Right hindlimb (tissue), 1 donor: ENCODE data around the gene NPTN.
"Not testable (repeated sequence)": the region's sequence is repeated elsewhere in the genome, so short reads cannot be mapped to it uniquely, and the experiment has no call there.

Source experiments
- DNase-seq: peaks from one replicate; pipeline ENCODE4 v3.0.0-alpha.2; 2018

The NPTN gene

GRCh38 chr15:73633111-73633990, at the start of gene NPTN:
Gene NPTN, minus strand, starts transcription at chr15:73633389. Its CDS starts 174 bp downstream, at chr15:73633215.
- peak; percentile 99 for DNase-seq

DNA sequence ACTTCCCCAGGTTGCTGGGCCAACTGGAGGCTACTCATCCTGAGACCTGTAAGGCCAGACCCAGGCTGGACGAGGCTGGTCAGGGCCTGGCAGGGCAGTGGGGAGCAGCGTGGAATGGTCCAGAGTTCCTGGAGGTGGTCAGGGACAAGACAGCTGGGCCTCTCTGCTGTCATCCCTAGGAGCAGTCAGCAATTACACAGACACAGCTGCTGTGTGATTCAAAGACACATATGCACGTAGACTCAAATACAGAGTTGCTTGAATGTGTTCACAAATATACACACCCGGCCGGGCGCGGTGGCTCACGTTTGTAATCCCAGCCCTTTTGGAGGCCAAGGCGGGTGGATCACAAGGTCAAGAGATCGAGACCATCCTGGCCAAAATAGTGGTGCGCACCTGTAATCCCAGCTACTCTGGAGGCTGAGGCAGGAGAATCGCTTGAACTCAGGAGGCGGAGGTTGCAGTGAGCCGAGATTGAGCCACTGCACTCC, 49.5 kb upstream of the NPTN start:
- DNase-seq = no peak

- DNase-seq = no peak
Measured at GRCh38 chr15:73681856-73682599, 48.8 kb upstream of the NPTN start.

GRCh38 chr15:73681063-73681462, 47.9 kb upstream of the NPTN start:
- no peak for DNase-seq

- DNase-seq = no peak
Measured at GRCh38 chr15:73680549-73680948, 47.4 kb upstream of the NPTN start.

DNA sequence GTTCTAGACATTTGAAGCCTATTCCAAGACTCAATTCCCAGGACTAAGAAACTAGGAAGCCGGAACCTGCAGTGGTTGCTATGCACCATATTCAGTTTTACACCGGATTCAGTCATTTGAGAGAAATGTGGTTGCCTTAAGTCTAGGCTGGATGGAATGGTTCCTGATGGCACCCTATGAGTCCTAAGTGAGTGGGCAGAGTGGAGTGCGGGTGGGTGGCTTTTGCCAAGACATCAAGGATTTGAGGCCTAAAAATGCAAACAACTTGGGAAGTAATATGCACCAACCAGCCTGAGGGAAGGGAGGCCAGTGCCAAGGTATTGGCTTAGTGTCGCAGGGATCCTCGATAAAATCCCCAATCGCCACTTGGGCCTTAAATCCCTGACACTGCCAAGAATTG, 46.8 kb upstream of the NPTN start:
- DNase-seq = no peak

DNA sequence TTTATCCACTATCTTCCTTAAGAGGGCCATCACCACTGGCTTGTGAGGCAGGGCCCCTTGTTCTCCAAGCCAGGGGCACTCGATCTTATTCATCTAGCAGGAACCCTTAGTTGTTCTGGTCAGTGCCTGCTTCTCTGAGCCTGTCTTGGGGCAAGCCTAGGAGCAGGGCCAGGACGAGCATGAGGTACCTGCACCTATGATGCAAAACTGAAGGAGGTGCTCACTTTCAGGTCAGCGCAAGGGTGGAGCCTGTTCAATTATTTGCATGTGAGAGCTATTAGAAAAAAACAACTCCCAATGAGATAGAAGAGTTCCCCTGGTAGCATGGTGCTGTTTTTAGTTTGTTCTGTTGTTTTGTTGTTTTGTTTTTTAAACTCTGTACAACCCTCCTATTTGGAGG, 46.0 kb upstream of the NPTN start:
- no peak for DNase-seq

GRCh38 chr15:73678498-73678897, 45.3 kb upstream of the NPTN start:
- DNase-seq = no peak

DNA sequence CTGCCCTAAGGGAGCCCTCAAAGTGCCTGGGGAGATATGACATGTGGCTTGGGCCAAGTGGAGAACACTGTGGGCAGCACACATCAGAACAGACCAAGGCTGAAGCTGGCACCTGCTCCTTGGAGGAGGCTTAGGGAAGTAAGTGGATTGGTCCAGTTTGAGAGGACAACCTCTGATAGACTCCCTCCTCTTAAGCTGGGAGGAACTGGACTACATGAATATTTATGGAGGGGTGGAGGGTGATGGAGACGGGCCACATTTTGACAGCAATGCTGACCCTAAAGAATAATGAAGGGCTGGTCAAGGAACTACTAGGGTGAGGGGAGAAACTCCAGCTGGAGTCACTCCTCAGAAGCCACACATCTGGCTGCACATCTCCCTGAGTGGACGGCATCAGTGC, 44.5 kb upstream of the NPTN start:
- no peak for DNase-seq

DNA sequence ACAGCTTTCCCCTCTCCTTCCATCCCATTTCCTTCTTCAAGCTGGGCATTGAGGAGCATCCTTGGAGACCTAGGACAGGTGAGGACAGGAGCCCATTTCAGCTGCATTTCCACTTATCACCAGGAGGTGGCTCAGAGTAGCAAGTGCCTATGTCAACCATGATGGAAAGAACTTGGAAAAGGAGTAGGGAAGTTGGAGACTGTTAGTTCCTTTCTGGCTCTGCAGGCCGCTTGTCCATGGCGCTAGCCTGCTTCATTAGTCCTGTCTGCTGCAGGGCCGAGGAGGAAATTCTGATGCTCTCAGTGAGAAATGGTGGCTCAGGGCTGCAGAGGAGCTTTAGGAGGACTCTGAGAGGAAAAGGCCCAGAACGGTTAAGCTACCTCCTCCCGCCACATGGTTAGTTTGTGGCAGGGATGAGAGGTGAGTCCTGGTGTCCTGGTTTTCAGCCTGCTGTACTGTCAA, 44.0 kb upstream of the NPTN start:
- DNase-seq = peak; percentile 72

DNA sequence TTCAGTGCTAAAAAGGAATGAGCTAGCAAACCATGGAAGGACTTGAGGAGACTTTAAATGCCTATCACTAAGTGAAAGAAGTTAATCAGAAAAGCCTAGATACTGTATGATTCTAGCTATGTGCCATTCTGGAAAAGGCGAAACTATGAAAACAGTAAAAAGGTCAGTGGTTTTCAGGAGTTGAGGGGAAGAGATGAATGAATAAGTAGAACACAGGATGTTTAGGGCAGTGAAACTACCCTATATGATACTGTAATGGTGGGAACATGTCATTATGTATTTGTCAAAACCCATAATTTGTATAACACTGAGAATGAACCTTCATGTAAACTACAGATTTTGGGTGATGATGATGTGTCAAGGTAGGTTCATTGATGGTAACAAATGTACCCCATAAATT, 41.4 kb upstream of the NPTN start:
- DNase-seq = no peak

GRCh38 chr15:73660455-73660854, 27.3 kb upstream of the NPTN start:
- no peak for DNase-seq

DNA sequence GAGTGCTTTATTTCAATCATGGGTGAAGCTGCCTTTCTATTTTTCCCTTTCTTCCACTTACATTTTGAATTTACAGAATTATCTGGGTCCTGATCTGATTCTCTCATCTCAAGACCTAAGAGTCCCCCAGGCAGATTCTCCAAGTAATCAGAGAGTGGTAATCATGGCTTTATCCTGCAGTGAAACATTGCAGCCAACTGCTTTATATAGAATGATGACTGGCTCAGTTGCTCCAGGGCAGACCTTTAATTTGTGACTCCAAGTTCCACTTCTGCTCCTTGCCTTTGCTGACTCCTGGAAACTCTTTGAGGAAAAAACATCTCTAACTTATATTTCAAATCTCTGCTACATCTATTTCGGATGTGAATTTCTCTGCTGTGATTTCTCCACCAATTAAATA, 25.5 kb upstream of the NPTN start:
- DNase-seq = no peak

GRCh38 chr15:73655724-73656123, 22.5 kb upstream of the NPTN start:
- DNase-seq = no peak

GRCh38 chr15:73654659-73655058, 21.5 kb upstream of the NPTN start:
- no peak for DNase-seq

- DNase-seq = no peak
Measured at GRCh38 chr15:73650416-73651126, 17.4 kb upstream of the NPTN start.

DNA sequence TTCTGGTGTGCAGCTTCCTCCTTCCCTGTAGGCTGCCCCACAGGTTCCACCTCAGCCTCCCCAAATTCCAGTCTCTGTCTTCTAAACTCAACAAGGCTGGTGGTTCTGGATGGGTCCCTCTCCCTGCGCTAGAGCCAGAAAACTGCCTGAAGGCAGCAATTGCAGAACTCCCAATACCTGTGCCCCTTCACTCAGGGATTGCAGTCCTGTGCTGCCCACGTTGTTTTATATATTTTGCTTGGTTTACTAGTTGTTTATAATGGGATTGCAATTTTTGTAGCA, 14.8 kb upstream of the NPTN start:
- DNase-seq = no peak

GRCh38 chr15:73647259-73648013, 14.2 kb upstream of the NPTN start:
- DNase-seq = no peak

GRCh38 chr15:73639464-73639863, 6.3 kb upstream of the NPTN start:
- not testable (repeated sequence) for DNase-seq

DNA sequence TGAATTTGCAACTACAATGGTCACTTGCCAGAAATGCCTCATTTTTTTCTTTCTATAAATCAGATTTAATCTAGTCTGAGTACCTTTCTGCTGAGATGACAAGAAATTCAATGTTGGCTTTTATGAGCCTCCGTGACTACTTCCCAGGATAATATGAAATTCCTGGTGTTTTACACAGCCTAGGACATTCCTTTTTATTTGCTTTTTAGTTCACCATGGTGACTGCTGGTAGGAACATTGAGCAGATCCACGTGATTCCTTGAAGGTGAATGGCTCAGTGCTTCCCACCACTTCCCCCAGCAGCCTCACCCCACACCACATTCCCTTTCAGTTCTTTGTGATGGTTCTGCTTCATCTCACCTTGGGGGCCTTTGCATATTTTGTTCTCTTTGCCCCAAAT, 4.3 kb upstream of the NPTN start:
- no peak for DNase-seq

DNA sequence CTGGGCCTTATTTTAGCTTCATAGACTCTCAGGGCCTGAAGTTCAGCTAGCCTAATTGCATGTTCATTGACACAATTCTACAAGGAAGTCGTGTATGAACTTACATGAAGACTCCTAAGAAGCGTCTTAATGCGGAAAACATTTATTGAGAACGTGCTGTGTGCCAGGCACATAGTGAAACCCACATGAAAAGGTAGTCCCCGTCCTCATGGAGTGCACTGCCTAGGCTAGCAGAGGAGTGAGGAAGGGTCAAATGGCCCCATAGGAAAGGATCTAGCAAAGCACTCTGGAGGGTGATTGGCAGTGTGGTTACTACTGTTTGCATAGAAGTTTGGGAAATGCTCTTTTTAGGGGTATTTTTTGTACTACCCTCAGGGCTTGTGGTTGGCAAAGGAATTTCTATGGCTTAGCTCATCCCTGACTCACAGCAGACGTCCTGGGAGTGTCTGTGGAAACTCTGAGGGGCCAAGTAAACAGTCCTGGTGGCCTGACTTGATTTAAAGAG, 854 bp upstream of the NPTN start:
- DNase-seq = no peak

DNA sequence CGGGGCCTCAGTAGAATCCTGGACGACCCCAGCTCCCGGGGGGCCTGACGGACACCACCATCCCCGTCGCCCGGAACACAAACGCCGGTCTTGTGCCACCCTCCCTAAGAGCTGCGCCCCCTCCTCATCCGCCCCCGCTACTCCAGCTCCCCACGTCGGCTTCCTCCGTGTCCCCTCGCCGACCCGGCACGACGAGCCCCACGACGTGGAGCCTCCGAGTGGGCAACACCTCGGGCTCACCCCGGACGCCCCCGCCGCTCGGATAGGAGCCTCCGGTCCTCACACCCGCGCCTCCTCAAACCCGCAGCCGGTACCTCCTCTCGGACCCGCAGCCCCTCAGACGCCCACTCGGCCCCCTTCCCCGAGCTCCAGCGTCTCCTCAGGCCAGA, 525 bp downstream of the NPTN start:
- no peak for DNase-seq
